BLaER1 (cell line): ENCODE data around the gene SPEG.

Experiments used
- H3K27ac ChIP-seq: shearing (Covaris generic); formaldehyde crosslinking; 2 replicates; pipeline ENCODE4 v1.8.1; 2022
- H3K27me3 ChIP-seq: shearing (Covaris generic); formaldehyde crosslinking; 2 replicates; pipeline ENCODE4 v1.8.1; 2022
- H3K36me3 ChIP-seq: shearing (Covaris generic); formaldehyde crosslinking; 2 replicates; pipeline ENCODE4 v1.8.1; 2022
- H3K4me1 ChIP-seq: shearing (Covaris generic); formaldehyde crosslinking; 2 replicates; pipeline ENCODE4 v1.8.1; 2022
- H3K4me2 ChIP-seq: shearing (Covaris generic); formaldehyde crosslinking; 2 replicates; pipeline ENCODE4 v1.8.1; 2022
- H3K4me3 ChIP-seq: shearing (Covaris generic); formaldehyde crosslinking; 2 replicates; pipeline ENCODE4 v1.8.1; 2022
- H3K9ac ChIP-seq: shearing (Covaris generic); formaldehyde crosslinking; 2 replicates; pipeline ENCODE4 v1.8.1; 2022
- H3K9me3 ChIP-seq: shearing (Covaris generic); formaldehyde crosslinking; 2 replicates; pipeline ENCODE4 v1.8.1; 2022
- H4K20me1 ChIP-seq: shearing (Covaris generic); formaldehyde crosslinking; 2 replicates; pipeline ENCODE4 v1.8.1; 2022
- Cebpa-rat ChIP-seq: shearing (Covaris generic); IDR thresholded peaks from 2 replicates; pipeline ENCODE4 v1.8.1; 2022

The SPEG gene

GRCh38 chr2:219530048-219530963, 95.7 kb downstream of the SPEG start:
- peaks cover 47% of the 10 kb centered on the region for H3K27me3 ChIP-seq
- no peak for TF ChIP-seq Cebpa-rat
- H3K4me3 ChIP-seq, result no peak overlapping the region
- H3K36me3 ChIP-seq, result no peaks in the 10 kb centered on the region
- peak overlapping the region; percentile 69 for H3K4me2 ChIP-seq
- H3K4me1 ChIP-seq, result peaks cover 6% of the 10 kb centered on the region
- H3K27ac ChIP-seq, result no peak overlapping the region
- no peaks in the 10 kb centered on the region for H3K9me3 ChIP-seq
- H3K9ac ChIP-seq, result no peak overlapping the region
- H4K20me1 ChIP-seq, result no peaks in the 10 kb centered on the region

DNA sequence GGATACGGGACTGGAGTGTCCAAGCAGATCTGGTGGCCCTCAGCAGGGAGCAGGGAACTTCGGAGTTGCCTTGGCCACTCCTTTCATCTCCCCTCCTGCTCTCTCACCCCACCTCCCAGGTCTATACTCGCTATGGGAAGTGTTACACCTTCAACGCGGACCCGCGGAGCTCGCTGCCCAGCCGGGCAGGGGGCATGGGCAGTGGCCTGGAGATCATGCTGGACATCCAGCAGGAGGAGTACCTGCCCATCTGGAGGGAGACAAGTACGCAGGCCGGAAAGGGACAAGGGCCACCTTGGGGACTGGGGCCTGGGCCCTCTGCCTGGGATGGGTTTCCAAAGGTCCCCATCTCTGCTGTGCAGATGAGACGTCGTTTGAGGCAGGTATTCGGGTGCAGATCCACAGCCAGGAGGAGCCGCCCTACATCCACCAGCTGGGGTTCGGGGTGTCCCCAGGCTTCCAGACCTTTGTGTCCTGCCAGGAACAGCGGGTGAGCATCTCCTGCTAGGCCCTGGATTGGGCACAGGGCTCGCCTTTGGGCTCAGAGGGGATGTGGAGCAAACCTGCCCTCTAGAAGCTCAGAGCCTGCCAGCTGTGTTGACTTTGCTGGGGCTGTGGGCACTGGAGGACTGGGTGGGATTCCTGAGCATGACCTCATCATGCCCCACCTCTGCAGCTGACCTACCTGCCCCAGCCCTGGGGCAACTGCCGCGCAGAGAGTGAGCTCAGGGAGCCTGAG, 97.2 kb downstream of the SPEG start:
- no peak overlapping the region for H3K4me2 ChIP-seq
- H3K4me3 ChIP-seq, result no peak overlapping the region
- no peak overlapping the region for H3K9ac ChIP-seq
- H3K36me3 ChIP-seq, result no peaks in the 10 kb centered on the region
- peaks cover 6% of the 10 kb centered on the region for H3K4me1 ChIP-seq
- H3K27ac ChIP-seq, result no peak overlapping the region
- no peaks in the 10 kb centered on the region for H4K20me1 ChIP-seq
- TF ChIP-seq Cebpa-rat, result no peak
- peaks cover 32% of the 10 kb centered on the region for H3K27me3 ChIP-seq
- no peaks in the 10 kb centered on the region for H3K9me3 ChIP-seq

GRCh38 chr2:219532378-219532649, 97.7 kb downstream of the SPEG start:
- no peaks in the 10 kb centered on the region for H3K9me3 ChIP-seq
- peaks cover 11% of the 10 kb centered on the region for H3K4me1 ChIP-seq
- H3K36me3 ChIP-seq, result no peaks in the 10 kb centered on the region
- no peak for TF ChIP-seq Cebpa-rat
- H3K9ac ChIP-seq, result no peak overlapping the region
- H4K20me1 ChIP-seq, result no peaks in the 10 kb centered on the region
- no peak overlapping the region for H3K27ac ChIP-seq
- H3K4me2 ChIP-seq, result no peak overlapping the region
- H3K27me3 ChIP-seq, result peaks cover 27% of the 10 kb centered on the region
- H3K4me3 ChIP-seq, result no peak overlapping the region

- H3K4me3 ChIP-seq, result no peak overlapping the region
- peaks cover 4% of the 10 kb centered on the region for H3K36me3 ChIP-seq
- H3K9ac ChIP-seq, result no peak overlapping the region
- H3K4me2 ChIP-seq, result no peak overlapping the region
- H3K9me3 ChIP-seq, result no peaks in the 10 kb centered on the region
- peaks cover 9% of the 10 kb centered on the region for H3K27me3 ChIP-seq
- H4K20me1 ChIP-seq, result peaks cover 4% of the 10 kb centered on the region; the same call in 1 of the 2 replicates
- no peak overlapping the region for H3K27ac ChIP-seq
- no peak for TF ChIP-seq Cebpa-rat
- H3K4me1 ChIP-seq, result peaks cover 28% of the 10 kb centered on the region
Measured at GRCh38 chr2:219533930-219534661, 99.5 kb downstream of the SPEG start.

GRCh38 chr2:219536425-219536824, 101.8 kb downstream of the SPEG start:
- no peak overlapping the region for H3K4me3 ChIP-seq
- no peak for TF ChIP-seq Cebpa-rat
- H3K27me3 ChIP-seq, result no peaks in the 10 kb centered on the region
- peaks cover 28% of the 10 kb centered on the region for H3K4me1 ChIP-seq
- H3K36me3 ChIP-seq, result peaks cover 23% of the 10 kb centered on the region
- H3K4me2 ChIP-seq, result no peak overlapping the region
- H3K9ac ChIP-seq, result no peak overlapping the region
- H3K9me3 ChIP-seq, result no peaks in the 10 kb centered on the region
- no peak overlapping the region for H3K27ac ChIP-seq
- H4K20me1 ChIP-seq, result peaks cover 21% of the 10 kb centered on the region

DNA sequence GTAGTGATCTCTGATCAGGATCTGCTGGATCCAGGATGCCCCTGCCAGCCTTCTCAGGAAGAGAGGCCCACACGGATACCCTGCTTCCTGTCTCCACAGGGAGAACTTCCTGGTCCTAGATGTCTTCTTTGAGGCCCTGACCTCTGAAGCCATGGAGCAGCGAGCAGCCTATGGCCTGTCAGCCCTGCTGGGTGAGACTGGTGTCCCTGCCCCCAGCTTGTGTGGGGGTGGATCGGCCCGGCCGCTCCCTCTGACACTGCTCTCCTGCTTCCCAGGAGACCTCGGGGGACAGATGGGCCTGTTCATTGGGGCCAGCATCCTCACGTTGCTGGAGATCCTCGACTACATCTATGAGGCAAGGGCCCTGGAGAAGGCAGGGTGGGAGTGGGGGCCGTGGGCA, 102.3 kb downstream of the SPEG start:
- Histone ChIP-seq H3K9me3 (no peaks in the 10 kb centered on the region), H3K4me1 (peaks cover 31% of the 10 kb centered on the region), H3K36me3 (peaks cover 23% of the 10 kb centered on the region), H3K27me3 (peaks cover 2% of the 10 kb centered on the region; the same call in 1 of the 2 replicates), H3K4me3 (no peak overlapping the region), H3K27ac (no peak overlapping the region), H4K20me1 (peaks cover 23% of the 10 kb centered on the region), H3K9ac (no peak overlapping the region), H3K4me2 (no peak overlapping the region)
- TF ChIP-seq Cebpa-rat, result no peak

DNA sequence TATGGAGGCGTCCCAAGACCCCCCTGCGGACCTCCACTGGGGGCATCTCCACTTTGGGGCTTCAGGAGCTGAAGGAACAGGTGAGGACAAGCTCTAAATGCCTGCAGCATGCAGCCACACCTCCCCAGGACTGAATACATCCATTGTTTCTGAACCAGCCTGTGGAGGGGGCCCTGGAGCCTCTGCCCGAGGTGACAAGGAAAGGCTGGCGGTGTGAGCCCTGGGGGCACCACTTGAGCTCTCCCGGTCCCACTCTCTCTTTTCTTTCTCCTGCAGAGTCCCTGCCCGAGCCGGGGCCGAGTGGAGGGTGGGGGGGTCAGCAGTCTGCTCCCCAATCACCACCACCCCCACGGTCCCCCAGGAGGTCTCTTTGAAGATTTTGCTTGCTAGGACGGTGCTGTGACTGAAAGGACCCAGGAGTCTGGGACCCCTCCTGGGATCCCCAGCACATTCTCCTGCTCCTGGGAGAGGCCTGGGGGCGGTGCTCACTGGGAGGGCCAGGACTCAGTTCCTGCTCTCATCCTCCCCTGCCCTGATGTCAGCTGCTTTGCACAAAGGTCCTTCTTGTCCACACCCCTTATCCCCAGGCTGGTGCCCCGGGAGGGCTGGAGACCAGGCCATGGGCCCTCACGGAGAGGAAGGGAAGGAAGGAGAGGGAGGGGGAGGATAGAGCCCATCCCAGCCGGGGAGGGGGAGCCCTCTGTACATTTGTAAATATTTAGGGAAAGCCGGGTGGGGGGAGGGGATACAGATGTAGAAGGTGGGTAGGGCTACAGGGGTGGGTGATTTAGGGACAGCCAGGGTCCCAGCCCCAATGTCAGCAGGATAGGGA, 103.2 kb downstream of the SPEG start:
- no peak overlapping the region for H3K4me3 ChIP-seq
- H3K9ac ChIP-seq, result no peak overlapping the region
- peaks cover 11% of the 10 kb centered on the region; the same call in 1 of the 2 replicates for H3K27me3 ChIP-seq
- no peak overlapping the region; the same call in 1 of the 2 replicates for H3K27ac ChIP-seq
- peaks cover 32% of the 10 kb centered on the region for H4K20me1 ChIP-seq
- peaks cover 23% of the 10 kb centered on the region for H3K36me3 ChIP-seq
- no peak for TF ChIP-seq Cebpa-rat
- H3K9me3 ChIP-seq, result no peaks in the 10 kb centered on the region
- H3K4me1 ChIP-seq, result peaks cover 41% of the 10 kb centered on the region
- H3K4me2 ChIP-seq, result peak overlapping the region; percentile 39

DNA sequence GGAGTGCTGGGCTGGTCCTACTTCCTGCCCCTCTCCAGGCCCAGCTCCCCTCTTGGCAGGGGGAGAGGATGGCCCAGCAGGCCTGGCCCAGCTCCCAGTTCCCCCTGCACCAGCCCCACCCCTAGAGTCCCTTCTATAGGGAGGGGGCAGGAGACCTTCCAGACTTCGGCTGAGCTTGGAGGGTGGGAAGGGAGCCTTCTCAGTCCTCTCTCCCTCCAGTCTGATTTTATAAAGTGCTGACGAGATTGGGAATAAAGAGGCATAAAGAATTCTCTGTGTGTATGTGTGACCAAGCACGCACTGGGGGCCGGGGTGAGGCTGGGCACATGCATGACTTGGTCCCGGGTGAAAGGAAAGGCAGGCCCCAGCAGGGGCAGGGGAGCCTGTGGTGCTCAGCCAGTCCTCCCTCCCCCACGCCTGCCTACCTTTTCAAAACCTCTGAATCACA, 103.9 kb downstream of the SPEG start:
- peaks cover 15% of the 10 kb centered on the region; the same call in 1 of the 2 replicates for H3K27me3 ChIP-seq
- H3K4me2 ChIP-seq, result peak overlapping the region; percentile 39
- peak overlapping the region; percentile 30 for H3K27ac ChIP-seq
- H3K36me3 ChIP-seq, result peaks cover 23% of the 10 kb centered on the region
- no peak for TF ChIP-seq Cebpa-rat
- H3K9me3 ChIP-seq, result no peaks in the 10 kb centered on the region
- H4K20me1 ChIP-seq, result peaks cover 35% of the 10 kb centered on the region
- H3K9ac ChIP-seq, result no peak overlapping the region
- no peak overlapping the region for H3K4me3 ChIP-seq
- H3K4me1 ChIP-seq, result peaks cover 43% of the 10 kb centered on the region
